Spinal cord (tissue), 10 donors: ENCODE data around the gene CSGALNACT2. TPM values are rescaled to one million over a fixed set of nuclear protein-coding genes. Genes with fewer than 3 reads are reported as not detected.

Source experiments
- DNase-seq, 6 donors: peaks; one replicate each; pipeline versions ENCODE4 v3.0.0 to v3.0.0-alpha.2; 2013 to 2015; ENCODE audit warnings: low spot score in 6 of 6, low read depth in 4 of 6
- H3K27ac ChIP-seq: one replicate; pipeline ENCODE4 v1.5.1; 2013; ENCODE audit warnings: low read depth, low read length, control low read depth
- H3K27me3 ChIP-seq: one replicate; pipeline ENCODE4 v1.6.1; 2013; ENCODE audit warnings: low read length; ENCODE audit not compliant: control insufficient read depth, insufficient read depth
- H3K36me3 ChIP-seq: one replicate; pipeline ENCODE4 v1.6.1; 2013; ENCODE audit warnings: low read length; ENCODE audit not compliant: control insufficient read depth, insufficient read depth
- H3K4me1 ChIP-seq: one replicate; pipeline ENCODE4 v1.6.1; 2013; ENCODE audit warnings: low read length; ENCODE audit not compliant: control insufficient read depth, insufficient read depth
- H3K4me3 ChIP-seq: one replicate; pipeline ENCODE4 v1.5.1; 2013; ENCODE audit warnings: low read depth, low read length, control low read depth
- H3K9me3 ChIP-seq: one replicate; pipeline ENCODE4 v1.6.1; 2013; ENCODE audit warnings: low read length; ENCODE audit not compliant: control insufficient read depth, insufficient read depth
- WGBS: methylation state at CpG from one replicate; pipeline ENCODE4 v1.1.5; 2013; ENCODE audit warnings: missing lambda C conversion rate; ENCODE audit not compliant: insufficient coverage; 5-methylcytosine and 5-hydroxymethylcytosine counted together
- polyA plus RNA-seq, 2 donors: library from polyadenylated mRNA; unstranded; fragments of 120-200 nt; gene quantifications; one replicate each; pipeline ENCODE4 v1.2.1, GENCODE V29; 2013; ENCODE audit not compliant: insufficient read length in 2 of 2
- total RNA-seq, 2 donors: library from RNA; depleted of rRNA in 1 of 2; stranded (reverse); fragments of 120-200 nt in 1 of 2; fragments of >200 nt in 1 of 2; gene quantifications; one replicate each; pipeline versions ENCODE4 v1.2.3 to v1.2.4, GENCODE V29; 2013 to 2014
- donor health status: healthy.

The CSGALNACT2 gene
- total and polyA plus RNA-seq, 4 donors, result 14.6 to 28.8 (median 19.3) TPM

- DNase-seq, result no peak
- H3K4me3 ChIP-seq, result no peak overlapping the region
- H3K36me3 ChIP-seq, result peaks cover 54% of the 10 kb centered on the region
- peaks cover 16% of the 10 kb centered on the region for H3K4me1 ChIP-seq
- H3K9me3 ChIP-seq, result no peaks in the 10 kb centered on the region
- H3K27me3 ChIP-seq, result no peaks in the 10 kb centered on the region
- 73% methylated on average over 3 of the region's 9 CpGs for WGBS
- H3K27ac ChIP-seq, result no peak overlapping the region
Observed at GRCh38 chr10:43123361-43124093, 14.7 kb upstream of the CSGALNACT2 start.

- Histone ChIP-seq H3K36me3 (peaks cover 48% of the 10 kb centered on the region), H3K27me3 (no peaks in the 10 kb centered on the region), H3K9me3 (no peaks in the 10 kb centered on the region), H3K4me3 (no peak overlapping the region), H3K27ac (no peak overlapping the region), H3K4me1 (peaks cover 16% of the 10 kb centered on the region)
- WGBS, result 86% methylated on average over 6 of the region's 6 CpGs
- DNase-seq, result no peak
Observed at GRCh38 chr10:43124094-43124521, 14.1 kb upstream of the CSGALNACT2 start.

GRCh38 chr10:43124574-43125273 lies 13.5 kb upstream of the CSGALNACT2 start:
- DNase-seq, result no peak
- Histone ChIP-seq H3K36me3 (peaks cover 42% of the 10 kb centered on the region), H3K9me3 (no peaks in the 10 kb centered on the region), H3K4me3 (no peak overlapping the region), H3K27ac (no peak overlapping the region), H3K27me3 (no peaks in the 10 kb centered on the region), H3K4me1 (peaks cover 16% of the 10 kb centered on the region)
- 92% methylated on average over 9 of the region's 9 CpGs for WGBS

- H3K27ac ChIP-seq, result no peak overlapping the region
- 95% methylated on average over 5 of the region's 8 CpGs for WGBS
- no peaks in the 10 kb centered on the region for H3K9me3 ChIP-seq
- H3K4me3 ChIP-seq, result no peak overlapping the region
- peaks cover 16% of the 10 kb centered on the region for H3K4me1 ChIP-seq
- no peaks in the 10 kb centered on the region for H3K27me3 ChIP-seq
- H3K36me3 ChIP-seq, result peaks cover 37% of the 10 kb centered on the region
- no peak for DNase-seq
Observed at GRCh38 chr10:43125274-43125845, 12.9 kb upstream of the CSGALNACT2 start.

- no peak overlapping the region for H3K27ac ChIP-seq
- peaks cover 35% of the 10 kb centered on the region for H3K36me3 ChIP-seq
- no peak for DNase-seq
- peaks cover 10% of the 10 kb centered on the region for H3K4me1 ChIP-seq
- H3K4me3 ChIP-seq, result no peak overlapping the region
- 93% methylated on average over 16 of the region's 23 CpGs for WGBS
- H3K9me3 ChIP-seq, result no peaks in the 10 kb centered on the region
- no peaks in the 10 kb centered on the region for H3K27me3 ChIP-seq
Observed at GRCh38 chr10:43125881-43126731, 12.1 kb upstream of the CSGALNACT2 start.

- H3K9me3 ChIP-seq, result no peaks in the 10 kb centered on the region
- no peak for DNase-seq
- H3K4me1 ChIP-seq, result peaks cover 2% of the 10 kb centered on the region
- WGBS, result 49% methylated on average over 3 of the region's 7 CpGs
- no peak overlapping the region for H3K27ac ChIP-seq
- H3K27me3 ChIP-seq, result no peaks in the 10 kb centered on the region
- no peak overlapping the region for H3K4me3 ChIP-seq
- H3K36me3 ChIP-seq, result peaks cover 31% of the 10 kb centered on the region
Observed at GRCh38 chr10:43126759-43127424, 11.4 kb upstream of the CSGALNACT2 start.

GRCh38 chr10:43127442-43127841 lies 10.8 kb upstream of the CSGALNACT2 start:
- H3K27ac ChIP-seq, result no peak overlapping the region
- H3K4me3 ChIP-seq, result no peak overlapping the region
- H3K9me3 ChIP-seq, result no peaks in the 10 kb centered on the region
- no peak for DNase-seq
- no peaks in the 10 kb centered on the region for H3K4me1 ChIP-seq
- H3K36me3 ChIP-seq, result peaks cover 27% of the 10 kb centered on the region
- WGBS, result 70% methylated on average over 9 of the region's 9 CpGs
- no peaks in the 10 kb centered on the region for H3K27me3 ChIP-seq

GRCh38 chr10:43128331-43128730 lies 9.9 kb upstream of the CSGALNACT2 start:
- Histone ChIP-seq H3K9me3 (no peaks in the 10 kb centered on the region), H3K4me1 (no peaks in the 10 kb centered on the region), H3K4me3 (no peak overlapping the region), H3K36me3 (peaks cover 26% of the 10 kb centered on the region), H3K27me3 (no peaks in the 10 kb centered on the region), H3K27ac (no peak overlapping the region)
- WGBS, result 82% methylated on average over 7 of the region's 8 CpGs
- DNase-seq, result no peak
